ENCODE data around the gene TYW5.

TYW5 gene

DNA sequence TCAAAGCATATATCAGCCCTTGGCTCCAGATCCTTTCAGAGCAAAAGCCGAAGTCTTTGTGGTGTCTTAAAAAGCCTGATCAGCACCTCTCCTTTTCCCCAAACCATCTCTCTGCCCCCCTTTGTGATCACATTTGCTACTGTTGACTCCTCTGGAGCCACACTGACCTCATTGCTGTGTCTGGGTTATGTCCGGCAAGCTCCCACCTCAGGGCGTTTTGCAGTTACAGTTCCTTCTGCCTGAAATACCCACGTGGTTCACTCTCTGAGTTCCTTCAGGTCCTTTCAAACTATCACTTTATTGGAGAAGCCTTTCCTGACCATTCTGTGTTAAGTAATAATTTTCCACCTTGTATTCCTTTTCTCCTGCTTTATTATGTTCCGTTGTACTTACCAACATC, 32.4 kb downstream of the TYW5 start:
- peak in 1 of 2 experiments; percentile 4 for DNase-seq
- TF ChIP-seq POLR2A (IDR thresholded peaks at IDR 0.05; ENCODE audit: low read length): no peak
- TF ChIP-seq GATA1 (IDR thresholded peaks at IDR 0.05; ENCODE audit: low read depth, low read length): no peak

DNA sequence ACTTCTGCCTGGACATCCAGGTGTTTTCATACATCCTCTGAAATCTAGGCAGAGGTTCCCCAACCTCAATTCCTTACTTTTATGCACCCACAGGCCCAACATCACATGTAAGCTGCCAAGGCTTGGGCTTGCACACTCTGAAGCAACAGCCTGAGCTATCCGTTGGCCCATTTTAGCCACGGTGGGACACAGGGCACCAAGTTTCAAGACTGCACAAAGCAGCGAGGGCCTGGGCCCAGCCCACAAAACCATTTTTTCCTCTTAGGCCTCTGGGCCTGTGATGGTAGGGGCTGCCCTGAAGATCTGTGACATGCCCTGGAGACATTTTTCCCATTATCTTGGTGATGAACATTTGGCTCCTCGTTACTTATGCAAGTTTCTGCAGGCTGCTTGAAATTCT, 38.3 kb downstream of the TYW5 start:
- no peak for DNase-seq

DNA sequence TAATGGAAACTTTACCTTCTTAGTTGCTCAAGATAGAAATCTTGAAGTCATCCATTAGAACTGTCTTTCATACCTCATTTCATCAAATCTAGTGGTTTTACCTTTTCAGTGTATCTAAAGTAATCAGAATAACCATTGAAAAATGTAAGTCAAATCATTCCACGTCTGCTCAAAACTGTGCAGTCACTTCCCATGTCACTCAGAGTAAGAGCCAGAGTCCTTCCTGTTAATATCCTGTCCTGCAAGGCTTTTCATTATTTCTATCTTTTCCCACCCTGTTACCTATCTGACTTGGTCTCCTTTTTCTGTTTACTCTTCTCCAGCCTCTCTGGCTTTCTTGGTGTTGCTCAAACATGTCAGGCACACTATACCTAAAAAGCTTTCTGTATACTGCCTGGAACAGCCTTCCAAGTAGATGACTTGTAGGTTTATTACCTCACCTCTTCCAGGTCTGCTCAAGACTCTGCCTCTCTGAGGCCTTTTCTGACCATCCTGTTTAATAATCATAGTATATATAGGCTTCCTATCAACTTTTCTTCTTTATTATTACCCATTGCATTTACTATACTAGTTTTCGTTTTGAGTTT, 40.8 kb downstream of the TYW5 start:
- TF ChIP-seq POLR2A (IDR thresholded peaks at IDR 0.05; ENCODE audit: low read length) (no peak), GATA1 (IDR thresholded peaks at IDR 0.05; ENCODE audit: low read depth, low read length) (no peak)
- DNase-seq: no peak

More for the DNA sequence above, 38.3 kb downstream of the TYW5 start:
- no peak for TF ChIP-seq POLR2A (IDR thresholded peaks at IDR 0.05; ENCODE audit: low read length)
- TF ChIP-seq GATA1 (IDR thresholded peaks at IDR 0.05; ENCODE audit: low read depth, low read length): no peak

DNA sequence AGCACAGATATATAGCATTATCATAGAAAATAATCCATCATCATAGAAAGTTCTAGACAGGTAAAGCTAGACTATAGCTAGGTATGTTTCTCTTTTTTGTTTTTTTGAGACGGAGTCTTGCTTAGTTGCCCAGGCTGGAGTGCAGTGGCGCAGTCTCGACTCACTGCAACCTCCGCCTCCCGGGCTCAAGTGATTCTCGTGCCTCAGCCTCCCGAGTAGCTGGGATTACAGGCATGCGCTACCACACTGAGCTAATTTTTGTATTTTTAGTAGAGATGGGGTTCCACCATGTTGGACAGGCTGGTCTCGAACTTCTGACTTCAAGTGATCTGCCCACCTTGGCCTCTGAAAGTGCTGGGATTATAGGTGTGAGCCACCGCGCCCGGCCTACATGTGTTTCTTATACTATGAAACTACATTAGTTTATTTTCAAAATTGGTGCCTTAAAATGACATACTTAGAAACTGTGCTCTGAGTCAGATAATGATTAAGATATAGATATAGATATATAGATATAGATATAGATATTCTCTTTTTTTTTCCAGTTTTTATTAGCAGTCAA, 42.7 kb downstream of the TYW5 start:
- peak; percentile 8 to 29 for DNase-seq

DNA sequence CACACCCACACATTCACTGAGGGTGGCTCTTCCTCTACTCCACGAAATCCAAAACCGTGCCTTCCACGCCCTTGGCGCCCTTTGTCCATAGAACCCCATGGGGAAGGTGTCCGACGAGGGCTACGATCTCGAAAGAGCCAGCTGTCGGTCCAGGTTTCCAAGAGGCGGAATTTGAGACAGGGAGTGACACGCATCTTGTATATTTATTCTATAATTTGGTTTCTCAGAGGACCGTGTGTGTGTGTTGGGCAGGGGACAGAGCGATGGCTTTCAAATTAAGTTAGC, 43.5 kb downstream of the TYW5 start:
- DNase-seq: no peak
- TF ChIP-seq GATA1 (IDR thresholded peaks at IDR 0.05; ENCODE audit: low read depth, low read length): no peak
- no peak for TF ChIP-seq POLR2A (IDR thresholded peaks at IDR 0.05; ENCODE audit: low read length)

DNA sequence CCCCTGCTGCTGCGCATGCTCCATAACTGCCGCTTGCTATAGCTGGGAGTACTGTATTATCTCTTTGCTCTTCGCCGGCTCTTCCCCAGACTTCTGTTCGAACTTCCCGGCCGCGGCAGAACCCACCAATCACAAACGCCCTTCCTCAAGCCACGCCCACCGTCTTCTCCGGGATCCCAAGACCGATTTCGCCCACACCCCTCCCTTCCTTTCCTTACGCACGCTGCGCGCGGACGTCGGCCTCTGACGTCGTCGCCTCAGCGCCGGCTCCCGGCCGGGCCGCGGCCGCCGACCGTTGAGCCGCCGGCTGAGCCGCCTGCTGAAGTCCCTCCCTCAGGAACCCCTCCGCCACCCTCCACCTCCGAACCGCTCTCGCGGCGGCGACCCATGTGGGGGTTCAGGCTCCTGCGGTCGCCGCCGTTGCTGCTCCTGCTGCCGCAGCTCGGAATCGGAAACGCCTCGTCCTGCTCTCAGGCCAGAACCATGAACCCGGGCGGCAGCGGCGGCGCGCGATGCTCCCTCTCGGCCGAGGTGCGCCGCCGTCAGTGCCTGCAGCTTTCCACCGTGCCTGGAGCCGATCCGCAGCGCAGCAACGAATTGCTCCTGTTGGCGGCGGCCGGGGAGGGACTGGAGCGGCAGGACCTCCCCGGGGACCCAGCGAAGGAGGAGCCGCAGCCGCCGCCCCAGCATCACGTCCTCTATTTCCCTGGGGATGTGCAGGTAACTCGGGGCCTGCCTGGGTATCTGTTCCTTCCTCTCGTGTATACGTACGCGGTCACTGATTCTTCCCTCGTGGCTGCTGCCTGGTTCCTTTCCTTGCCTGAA, 44.0 kb downstream of the TYW5 start, which contains the start of gene C2orf69:
C2orf69 (plus strand) TSS at position 242 of the 825 bp plus-strand sequence; CDS start at position 388, 146 bp downstream.
- peak; percentile 96 to 97 for DNase-seq
- TF ChIP-seq GATA1 (IDR thresholded peaks at IDR 0.05; ENCODE audit: low read depth, low read length) (no peak), POLR2A (IDR thresholded peaks at IDR 0.05; ENCODE audit: low read length) (peak; percentile 95)

DNA sequence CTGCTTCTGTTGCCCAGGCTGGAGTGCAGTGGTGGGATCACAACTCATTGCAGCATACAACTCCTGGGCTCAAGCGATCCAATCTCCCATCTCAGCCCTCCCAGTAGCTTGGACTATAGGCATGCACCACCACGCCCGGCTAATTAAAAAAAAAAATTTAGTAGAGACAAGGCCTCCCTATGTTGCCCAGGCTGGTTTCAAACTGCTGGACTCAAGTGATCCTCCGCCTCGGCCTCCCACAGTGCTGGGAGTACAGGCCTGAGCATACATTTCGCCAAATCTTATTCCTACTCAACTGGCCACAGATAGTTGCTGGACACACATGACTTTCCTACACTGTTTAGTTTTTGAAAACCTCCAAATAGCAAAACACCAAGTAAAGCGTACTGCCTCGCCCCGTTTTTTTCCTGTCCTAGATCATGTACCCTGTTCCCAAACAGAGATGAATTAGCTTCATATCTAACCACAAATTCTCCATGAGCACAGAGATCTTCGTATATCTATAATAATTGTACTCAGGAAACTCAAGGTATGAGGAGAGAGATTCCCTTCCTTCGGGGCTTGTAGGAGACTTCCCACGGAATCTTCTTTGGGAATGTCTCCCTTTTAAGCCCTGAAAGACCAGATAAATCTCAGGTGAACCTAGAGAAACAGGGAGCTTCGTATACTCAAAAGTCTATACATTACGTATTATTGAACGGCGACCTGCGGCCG, 44.8 kb downstream of the TYW5 start:
- TF ChIP-seq POLR2A (IDR thresholded peaks at IDR 0.05; ENCODE audit: low read length) (no peak), GATA1 (IDR thresholded peaks at IDR 0.05; ENCODE audit: low read depth, low read length) (no peak)

DNA sequence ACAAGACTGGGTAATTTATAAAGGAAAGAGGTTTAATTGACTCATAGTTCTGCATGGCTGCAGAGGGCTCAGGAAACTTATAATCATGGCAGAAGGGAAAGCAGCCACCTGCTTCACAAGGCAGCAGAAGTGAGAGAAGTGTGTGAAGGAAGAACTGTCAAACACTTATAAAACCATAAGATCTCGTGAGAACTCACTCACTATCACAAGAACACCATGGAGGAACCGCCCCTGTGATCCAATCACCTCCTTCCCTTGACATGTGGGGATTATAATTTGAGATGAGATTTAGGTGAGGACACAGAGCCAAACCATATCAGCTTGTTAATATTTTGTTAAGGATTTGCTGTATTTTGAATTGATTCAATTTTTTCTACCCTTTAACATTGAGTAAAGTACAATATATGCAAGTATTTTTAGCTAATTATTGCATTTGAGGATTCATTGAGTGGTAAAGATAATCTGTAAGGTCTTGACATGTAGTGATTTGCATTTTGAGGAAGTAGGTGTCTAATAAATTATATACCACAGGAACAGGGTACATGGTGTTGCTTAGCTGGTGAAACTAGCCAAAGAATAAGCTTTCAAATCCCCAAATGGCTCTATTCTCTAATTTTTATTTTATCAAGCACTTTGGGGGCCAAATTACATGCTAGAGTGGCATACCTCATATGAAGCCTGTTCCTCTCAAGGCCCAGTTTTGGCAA, 48.1 kb downstream of the TYW5 start:
- TF ChIP-seq GATA1 (IDR thresholded peaks at IDR 0.05; ENCODE audit: low read depth, low read length) (no peak), POLR2A (IDR thresholded peaks at IDR 0.05; ENCODE audit: low read length) (no peak)
- DNase-seq: no peak

More for the DNA sequence above, 44.8 kb downstream of the TYW5 start:
- no peak for DNase-seq

DNA sequence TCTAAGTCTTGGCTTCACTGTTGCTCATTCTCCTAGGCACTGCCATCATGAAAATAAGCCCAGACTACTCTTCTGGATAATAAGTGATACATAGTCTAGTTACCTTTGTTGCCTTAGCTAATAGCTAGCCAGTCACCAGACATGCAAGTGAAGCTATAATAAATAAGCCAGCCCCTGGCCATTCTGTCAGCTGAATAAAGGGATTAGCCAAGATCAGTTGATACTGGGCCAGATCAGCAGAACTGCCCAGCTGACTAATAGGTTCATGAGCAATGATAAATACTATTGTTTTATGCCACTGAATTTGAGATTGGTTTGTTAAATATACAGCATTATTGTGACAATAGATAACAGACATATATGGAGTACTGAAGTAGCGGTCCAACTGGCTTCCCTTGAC, 52.2 kb downstream of the TYW5 start:
- no peak for DNase-seq
- no peak for TF ChIP-seq GATA1 (IDR thresholded peaks at IDR 0.05; ENCODE audit: low read depth, low read length)
- no peak for TF ChIP-seq POLR2A (IDR thresholded peaks at IDR 0.05; ENCODE audit: low read length)

DNA sequence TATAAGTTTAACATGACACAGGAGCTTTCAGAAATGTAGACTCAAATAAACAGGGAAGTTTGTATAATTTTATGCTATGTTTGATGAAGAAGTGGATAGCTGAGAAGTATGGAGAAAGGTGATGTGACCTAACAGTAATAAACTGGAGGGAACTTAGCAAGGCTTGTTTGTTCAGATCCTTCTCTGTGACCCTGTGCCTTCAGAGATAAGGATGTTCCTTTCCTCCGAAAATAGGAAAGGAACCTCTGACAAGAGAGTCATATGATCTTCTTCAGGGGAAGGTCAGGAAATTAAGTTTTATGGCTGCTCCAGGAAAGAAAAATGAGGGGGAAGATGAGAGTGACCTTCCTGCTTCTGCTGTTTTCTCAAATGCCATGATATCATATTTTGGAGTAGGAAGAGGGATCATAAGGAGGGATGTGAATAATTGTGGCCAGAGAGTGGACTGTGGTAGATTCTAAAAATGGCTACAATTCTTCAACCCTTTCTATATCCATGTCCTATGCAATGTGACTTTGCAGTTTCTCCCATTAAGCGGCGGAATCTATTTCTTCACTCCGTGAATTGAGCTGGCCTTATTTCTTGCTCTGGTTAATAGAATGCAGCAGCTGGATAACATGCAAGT, 52.7 kb downstream of the TYW5 start:
- no peak for DNase-seq
- no peak for TF ChIP-seq GATA1 (IDR thresholded peaks at IDR 0.05; ENCODE audit: low read depth, low read length)
- no peak for TF ChIP-seq POLR2A (IDR thresholded peaks at IDR 0.05; ENCODE audit: low read length)

DNA sequence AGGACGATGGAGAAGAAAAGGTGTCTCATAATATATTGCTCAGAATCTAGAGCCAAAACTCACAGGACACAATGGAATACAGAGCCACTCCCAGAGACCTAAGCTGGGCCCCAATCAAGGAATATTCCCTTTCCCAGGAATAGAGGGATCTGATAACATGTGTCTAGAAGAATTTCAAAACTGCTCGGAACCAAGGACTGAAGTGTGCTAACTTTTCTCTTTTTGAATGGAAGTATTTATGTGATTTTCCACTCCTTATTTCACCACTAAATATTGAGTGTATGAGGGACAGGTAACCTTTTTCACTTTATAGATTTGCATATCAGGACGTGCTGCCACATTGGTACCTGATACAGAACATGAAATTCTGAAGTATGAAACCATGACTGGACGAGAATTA, 53.3 kb downstream of the TYW5 start:
- TF ChIP-seq GATA1 (IDR thresholded peaks at IDR 0.05; ENCODE audit: low read depth, low read length): no peak
- TF ChIP-seq POLR2A (IDR thresholded peaks at IDR 0.05; ENCODE audit: low read length): no peak
- DNase-seq: no peak

DNA sequence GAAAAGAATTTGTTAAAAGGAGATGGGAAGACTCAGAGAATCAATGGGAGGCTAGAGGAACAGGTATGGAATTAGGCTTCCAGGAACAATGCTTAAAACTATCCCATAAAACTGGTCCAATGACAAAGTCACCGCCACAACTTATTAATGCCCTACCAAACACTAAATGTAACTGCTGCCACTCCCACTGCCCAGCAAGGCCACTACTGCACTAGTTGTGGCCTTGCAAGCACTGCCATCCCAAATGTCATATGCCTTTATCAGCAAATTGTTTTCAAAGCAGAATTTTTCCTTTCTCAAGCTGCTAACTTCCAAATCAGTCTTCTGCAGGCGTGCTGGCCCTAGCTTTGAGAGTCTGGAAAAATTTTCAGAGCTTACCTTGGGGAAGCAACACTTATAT, 58.7 kb downstream of the TYW5 start:
- TF ChIP-seq POLR2A (IDR thresholded peaks at IDR 0.05; ENCODE audit: low read length) (no peak), GATA1 (IDR thresholded peaks at IDR 0.05; ENCODE audit: low read depth, low read length) (no peak)
- no peak for DNase-seq

DNA sequence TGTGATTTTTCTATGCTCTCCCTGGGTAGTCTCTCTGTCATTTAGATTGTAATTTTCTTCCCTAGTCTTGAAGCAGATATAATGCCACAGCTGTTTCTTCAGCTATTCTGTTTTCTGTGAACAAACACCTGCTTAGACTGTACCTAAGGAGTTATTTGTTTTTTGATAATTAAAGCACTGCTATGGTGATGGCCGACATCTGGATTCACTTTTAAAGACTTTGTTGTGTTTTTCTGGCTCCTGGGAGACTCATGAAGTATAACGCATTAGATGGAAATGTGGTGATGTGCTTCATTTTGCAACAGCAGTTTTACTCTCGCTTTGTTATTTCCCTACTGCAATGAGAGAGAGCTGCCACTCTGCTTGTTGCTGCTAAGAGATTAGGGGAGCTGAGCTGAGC, 59.9 kb downstream of the TYW5 start:
- TF ChIP-seq GATA1 (IDR thresholded peaks at IDR 0.05; ENCODE audit: low read depth, low read length): no peak
- no peak for TF ChIP-seq POLR2A (IDR thresholded peaks at IDR 0.05; ENCODE audit: low read length)
- no peak for DNase-seq

All from erythroblast (primary cell).